Hepatocyte (in vitro differentiated cells): ENCODE measurements around the gene SNX10. TPM values are rescaled to one million over a fixed set of nuclear protein-coding genes. Genes with fewer than 3 reads are reported as not detected.

ENCODE experiments used
- DNase-seq: peaks from one replicate; pipeline ENCODE4 v3.0.0-alpha.2; 2016; ENCODE audit warnings: low spot score
- H2AFZ ChIP-seq: fragments of 200-600 bp; sonication (generic); 2 replicates; pipeline ENCODE4 v1.6.0; 2016; ENCODE audit warnings: antibody characterized with exemption, mild to moderate bottlenecking
- H3K27ac ChIP-seq: fragments of 200-600 bp; sonication (generic); 2 replicates; pipeline ENCODE4 v1.5.1; 2016; ENCODE audit warnings: mild to moderate bottlenecking
- H3K27me3 ChIP-seq: fragments of 200-600 bp; sonication (generic); 2 replicates; pipeline ENCODE4 v1.6.1; 2016
- H3K36me3 ChIP-seq: fragments of 200-600 bp; sonication (generic); replicated peaks from 2 replicates; pipeline ENCODE4 v1.5.1; 2016; ENCODE audit warnings: low read depth; ENCODE audit not compliant: insufficient read depth
- H3K4me1 ChIP-seq: fragments of 200-600 bp; sonication (generic); 2 replicates; pipeline ENCODE4 v1.5.1; 2016; ENCODE audit warnings: mild to moderate bottlenecking, moderate library complexity; ENCODE audit not compliant: insufficient read depth
- H3K4me2 ChIP-seq: fragments of 200-600 bp; sonication (generic); 2 replicates; pipeline ENCODE4 v1.6.0; 2016
- H3K4me3 ChIP-seq: fragments of 200-600 bp; sonication (generic); 2 replicates; pipeline ENCODE4 v1.5.1; 2016; ENCODE audit warnings: mild to moderate bottlenecking
- H3K79me2 ChIP-seq: fragments of 200-600 bp; sonication (generic); 2 replicates; pipeline ENCODE4 v1.6.0; 2017; ENCODE audit warnings: mild to moderate bottlenecking
- H3K9me2 ChIP-seq: fragments of 200-600 bp; sonication (generic); replicated peaks from 2 replicates; pipeline ENCODE4 v1.6.0; 2017; ENCODE audit warnings: mild to moderate bottlenecking; ENCODE audit not compliant: insufficient read depth
- H3K9me3 ChIP-seq: fragments of 200-600 bp; sonication (generic); 2 replicates; pipeline ENCODE4 v1.5.1; 2016; ENCODE audit warnings: low read depth, mild to moderate bottlenecking
- H4K20me1 ChIP-seq: fragments of 200-600 bp; sonication (generic); 2 replicates; pipeline ENCODE4 v1.6.0; 2016; ENCODE audit warnings: mild to moderate bottlenecking; ENCODE audit not compliant: insufficient read depth, poor library complexity, severe bottlenecking
- EZH2 ChIP-seq: fragments of 200-600 bp; sonication (generic); IDR thresholded peaks from 2 replicates; pipeline ENCODE4 v1.6.1; 2016; ENCODE audit warnings: antibody characterized with exemption, mild to moderate bottlenecking, borderline replicate concordance
- EZH2phosphoT487 ChIP-seq: fragments of 200-600 bp; sonication (generic); IDR thresholded peaks from one replicate; pipeline ENCODE4 v1.6.1; 2018; ENCODE audit warnings: antibody characterized with exemption, mild to moderate bottlenecking, low read depth, moderate library complexity; ENCODE audit not compliant: unreplicated experiment, severe bottlenecking
- WGBS: methylation state at CpG from one replicate; pipeline ENCODE4 v1.1.6; 2016; ENCODE audit warnings: low lambda C conversion rate; ENCODE audit errors: missing lambda C conversion rate; 5-methylcytosine and 5-hydroxymethylcytosine counted together
- polyA plus RNA-seq: library from polyadenylated mRNA; unstranded; fragments of >200 nt; fragmentation: Nextera tagmentation; extraction: Ambion mirVana; gene quantifications from 2 replicates; pipeline ENCODE4 v1.2.1, GENCODE V29; 2016
- total RNA-seq: library from RNA; depleted of rRNA; stranded (reverse); fragments of >200 nt; gene quantifications from 2 replicates; pipeline ENCODE4 v1.2.3, GENCODE V29; 2014
- TF ChIP-seq, protein P1 (sequence below): fragments of 200-600 bp; sonication (generic); IDR thresholded peaks from 2 replicates; pipeline ENCODE4 v1.5.1; 2016; ENCODE audit warnings: antibody characterized with exemption, mild to moderate bottlenecking; ENCODE audit not compliant: poor library complexity

SNX10 gene
- total and polyA plus RNA-seq, 2 experiments from 2014 or later: 6.1 to 8.2 TPM

DNA sequence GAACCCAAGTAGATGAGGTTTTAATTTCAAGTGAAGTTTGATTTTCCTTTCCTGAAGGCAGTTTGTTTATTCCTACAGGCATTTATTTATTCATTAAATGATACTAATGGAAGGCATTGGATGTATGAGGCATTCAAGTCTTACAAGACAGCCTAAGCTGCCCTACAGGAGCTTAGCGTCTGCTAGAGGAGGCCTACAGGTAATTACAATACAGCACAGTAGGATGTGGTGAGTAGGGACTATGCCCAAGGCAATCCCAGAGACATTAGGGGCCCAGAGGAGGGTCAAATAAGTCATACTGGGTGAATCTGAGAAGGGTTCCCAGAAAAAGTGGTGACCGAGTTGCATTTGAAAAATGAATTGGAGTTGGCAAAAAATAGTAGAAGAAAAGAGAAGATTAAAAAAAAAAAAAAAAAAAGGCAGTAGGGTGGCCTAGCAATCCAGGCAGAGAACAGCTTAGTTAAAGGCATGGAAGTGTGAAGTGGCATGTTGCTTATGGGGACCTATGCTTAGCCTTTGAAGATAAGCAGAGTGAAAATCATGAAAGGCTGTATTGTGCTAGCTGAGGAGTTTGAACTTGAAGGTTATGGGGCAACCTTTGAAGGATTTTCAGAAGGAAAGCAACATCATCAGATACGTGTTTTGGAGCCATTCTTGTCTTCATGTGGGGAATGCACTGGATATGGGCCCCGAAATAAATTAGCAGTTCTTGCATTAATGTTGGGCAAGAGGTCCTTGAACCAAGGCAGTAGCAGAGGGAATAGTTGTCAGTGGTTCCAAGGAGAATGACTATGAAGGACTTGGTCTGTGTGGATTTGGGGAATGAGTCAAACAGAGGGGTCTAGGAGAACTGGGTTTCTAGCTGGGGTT, 65.5 kb downstream of the SNX10 start:
- TF ChIP-seq, protein P1, sequence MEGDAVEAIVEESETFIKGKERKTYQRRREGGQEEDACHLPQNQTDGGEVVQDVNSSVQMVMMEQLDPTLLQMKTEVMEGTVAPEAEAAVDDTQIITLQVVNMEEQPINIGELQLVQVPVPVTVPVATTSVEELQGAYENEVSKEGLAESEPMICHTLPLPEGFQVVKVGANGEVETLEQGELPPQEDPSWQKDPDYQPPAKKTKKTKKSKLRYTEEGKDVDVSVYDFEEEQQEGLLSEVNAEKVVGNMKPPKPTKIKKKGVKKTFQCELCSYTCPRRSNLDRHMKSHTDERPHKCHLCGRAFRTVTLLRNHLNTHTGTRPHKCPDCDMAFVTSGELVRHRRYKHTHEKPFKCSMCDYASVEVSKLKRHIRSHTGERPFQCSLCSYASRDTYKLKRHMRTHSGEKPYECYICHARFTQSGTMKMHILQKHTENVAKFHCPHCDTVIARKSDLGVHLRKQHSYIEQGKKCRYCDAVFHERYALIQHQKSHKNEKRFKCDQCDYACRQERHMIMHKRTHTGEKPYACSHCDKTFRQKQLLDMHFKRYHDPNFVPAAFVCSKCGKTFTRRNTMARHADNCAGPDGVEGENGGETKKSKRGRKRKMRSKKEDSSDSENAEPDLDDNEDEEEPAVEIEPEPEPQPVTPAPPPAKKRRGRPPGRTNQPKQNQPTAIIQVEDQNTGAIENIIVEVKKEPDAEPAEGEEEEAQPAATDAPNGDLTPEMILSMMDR: no peak
- TF ChIP-seq EZH2 (no peak), EZH2phosphoT487 (no peak)
- Histone ChIP-seq H3K4me2 (no peak overlapping the region), H3K9me2 (no peaks in the 10 kb centered on the region), H3K27ac (no peak overlapping the region), H4K20me1 (no peaks in the 10 kb centered on the region), H3K9me3 (no peaks in the 10 kb centered on the region), H3K36me3 (no peaks in the 10 kb centered on the region), H3K4me1 (no peaks in the 10 kb centered on the region), H2AFZ (no peak overlapping the region), H3K4me3 (no peak overlapping the region), H3K79me2 (no peaks in the 10 kb centered on the region), H3K27me3 (no peaks in the 10 kb centered on the region)
- 59% methylated on average over 4 of the region's 4 CpGs for WGBS
- DNase-seq: no peak

DNA sequence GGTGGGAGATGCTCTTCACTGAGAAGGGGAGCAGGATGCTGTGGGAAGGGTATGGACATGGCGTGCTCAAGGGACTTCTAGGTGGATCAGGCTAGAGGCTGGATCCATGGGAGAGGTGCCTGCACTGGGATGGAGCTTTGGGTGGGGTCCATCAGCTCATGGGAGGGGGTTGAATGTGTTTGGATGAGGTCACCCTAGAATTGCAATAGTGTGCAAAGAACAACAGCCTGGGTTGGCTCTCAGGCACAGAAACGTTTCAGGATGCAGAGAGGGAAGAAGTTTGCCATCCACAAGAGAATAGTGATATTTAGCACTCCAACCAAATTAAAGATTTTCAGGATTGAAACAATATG, 66.1 kb downstream of the SNX10 start:
- no peak for TF ChIP-seq EZH2phosphoT487
- TF ChIP-seq EZH2: no peak
- TF ChIP-seq, protein P1: no peak
- Histone ChIP-seq H3K9me2 (no peaks in the 10 kb centered on the region), H3K4me1 (no peaks in the 10 kb centered on the region), H3K4me3 (no peak overlapping the region), H3K36me3 (no peaks in the 10 kb centered on the region), H3K4me2 (no peak overlapping the region), H3K9me3 (no peaks in the 10 kb centered on the region), H4K20me1 (no peaks in the 10 kb centered on the region), H3K27ac (no peak overlapping the region), H3K79me2 (no peaks in the 10 kb centered on the region), H2AFZ (no peak overlapping the region), H3K27me3 (no peaks in the 10 kb centered on the region)
- no peak for DNase-seq
- WGBS: 95% methylated on average over 2 of the region's 2 CpGs

DNA sequence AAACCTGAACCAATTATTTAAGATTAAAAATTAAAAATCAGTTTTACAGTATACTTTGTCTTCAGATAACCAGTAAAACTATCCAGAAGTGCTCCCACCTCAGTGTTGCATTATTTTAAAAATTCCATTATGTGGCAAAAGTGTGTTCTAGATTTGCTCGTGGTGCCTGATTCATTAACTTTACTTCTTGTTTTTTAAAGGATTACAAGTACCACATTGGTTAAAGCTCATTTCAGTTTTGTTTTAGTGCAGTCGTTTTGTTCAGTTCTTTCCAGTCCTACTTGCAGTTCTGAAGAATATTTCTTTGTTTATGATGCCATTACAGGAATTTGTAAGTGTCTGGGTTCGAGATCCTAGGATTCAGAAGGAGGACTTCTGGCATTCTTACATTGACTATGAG, 69.0 kb downstream of the SNX10 start:
- H3K27me3 ChIP-seq: no peaks in the 10 kb centered on the region
- H3K4me3 ChIP-seq: no peak overlapping the region
- no peaks in the 10 kb centered on the region for H4K20me1 ChIP-seq
- no peaks in the 10 kb centered on the region for H3K9me2 ChIP-seq
- WGBS: 72% methylated on average over 3 of the region's 3 CpGs
- no peak overlapping the region for H3K27ac ChIP-seq
- H3K4me2 ChIP-seq: no peak overlapping the region
- H2AFZ ChIP-seq: no peak overlapping the region
- H3K9me3 ChIP-seq: no peaks in the 10 kb centered on the region
- no peaks in the 10 kb centered on the region for H3K4me1 ChIP-seq
- H3K79me2 ChIP-seq: no peaks in the 10 kb centered on the region
- H3K36me3 ChIP-seq: no peaks in the 10 kb centered on the region
- TF ChIP-seq, protein P1: no peak
- TF ChIP-seq EZH2phosphoT487 (no peak), EZH2 (no peak)
- no peak for DNase-seq
